ENCODE measurements around the gene RCOR1.

RCOR1 gene

DNA sequence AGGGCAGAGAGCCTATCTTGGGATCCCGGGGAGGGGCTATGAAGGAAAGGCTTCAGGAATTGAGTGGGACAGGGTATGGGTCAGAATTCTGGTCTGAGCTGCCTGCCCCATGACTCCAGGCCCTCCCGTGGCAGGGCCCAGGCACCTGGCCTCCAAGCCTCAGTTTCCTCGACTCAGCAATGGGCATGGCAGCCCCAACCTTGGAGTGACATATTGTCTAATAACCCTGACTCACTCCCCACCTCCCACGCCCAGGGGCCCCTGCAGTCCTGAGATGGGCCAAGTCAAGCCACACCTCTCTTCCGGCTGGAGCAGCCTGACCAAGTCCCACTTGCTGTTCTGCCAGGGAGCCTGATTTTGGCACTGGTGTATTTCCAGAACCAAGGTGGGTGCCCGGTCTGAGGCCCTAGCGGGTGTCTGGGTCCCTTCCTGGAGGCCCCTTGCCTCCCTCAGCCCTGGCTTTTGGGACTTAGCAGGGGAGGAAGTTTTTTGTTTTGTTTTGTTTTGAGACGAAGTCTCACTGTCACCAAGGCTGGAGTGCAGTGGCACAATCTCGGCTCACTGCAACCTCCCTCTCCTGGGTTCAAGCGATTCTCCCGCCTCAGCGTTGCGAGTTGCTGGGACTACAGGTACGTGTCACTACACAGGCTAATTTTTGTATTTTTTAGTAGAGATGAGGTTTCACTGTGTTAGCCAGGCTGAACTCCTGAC, 40.3 kb upstream of the RCOR1 start:
- no peak overlapping the region for H3K27ac ChIP-seq
- TF ChIP-seq, protein P1, sequence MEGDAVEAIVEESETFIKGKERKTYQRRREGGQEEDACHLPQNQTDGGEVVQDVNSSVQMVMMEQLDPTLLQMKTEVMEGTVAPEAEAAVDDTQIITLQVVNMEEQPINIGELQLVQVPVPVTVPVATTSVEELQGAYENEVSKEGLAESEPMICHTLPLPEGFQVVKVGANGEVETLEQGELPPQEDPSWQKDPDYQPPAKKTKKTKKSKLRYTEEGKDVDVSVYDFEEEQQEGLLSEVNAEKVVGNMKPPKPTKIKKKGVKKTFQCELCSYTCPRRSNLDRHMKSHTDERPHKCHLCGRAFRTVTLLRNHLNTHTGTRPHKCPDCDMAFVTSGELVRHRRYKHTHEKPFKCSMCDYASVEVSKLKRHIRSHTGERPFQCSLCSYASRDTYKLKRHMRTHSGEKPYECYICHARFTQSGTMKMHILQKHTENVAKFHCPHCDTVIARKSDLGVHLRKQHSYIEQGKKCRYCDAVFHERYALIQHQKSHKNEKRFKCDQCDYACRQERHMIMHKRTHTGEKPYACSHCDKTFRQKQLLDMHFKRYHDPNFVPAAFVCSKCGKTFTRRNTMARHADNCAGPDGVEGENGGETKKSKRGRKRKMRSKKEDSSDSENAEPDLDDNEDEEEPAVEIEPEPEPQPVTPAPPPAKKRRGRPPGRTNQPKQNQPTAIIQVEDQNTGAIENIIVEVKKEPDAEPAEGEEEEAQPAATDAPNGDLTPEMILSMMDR (conservative IDR thresholded peaks at IDR 0.05) = no peak

DNA sequence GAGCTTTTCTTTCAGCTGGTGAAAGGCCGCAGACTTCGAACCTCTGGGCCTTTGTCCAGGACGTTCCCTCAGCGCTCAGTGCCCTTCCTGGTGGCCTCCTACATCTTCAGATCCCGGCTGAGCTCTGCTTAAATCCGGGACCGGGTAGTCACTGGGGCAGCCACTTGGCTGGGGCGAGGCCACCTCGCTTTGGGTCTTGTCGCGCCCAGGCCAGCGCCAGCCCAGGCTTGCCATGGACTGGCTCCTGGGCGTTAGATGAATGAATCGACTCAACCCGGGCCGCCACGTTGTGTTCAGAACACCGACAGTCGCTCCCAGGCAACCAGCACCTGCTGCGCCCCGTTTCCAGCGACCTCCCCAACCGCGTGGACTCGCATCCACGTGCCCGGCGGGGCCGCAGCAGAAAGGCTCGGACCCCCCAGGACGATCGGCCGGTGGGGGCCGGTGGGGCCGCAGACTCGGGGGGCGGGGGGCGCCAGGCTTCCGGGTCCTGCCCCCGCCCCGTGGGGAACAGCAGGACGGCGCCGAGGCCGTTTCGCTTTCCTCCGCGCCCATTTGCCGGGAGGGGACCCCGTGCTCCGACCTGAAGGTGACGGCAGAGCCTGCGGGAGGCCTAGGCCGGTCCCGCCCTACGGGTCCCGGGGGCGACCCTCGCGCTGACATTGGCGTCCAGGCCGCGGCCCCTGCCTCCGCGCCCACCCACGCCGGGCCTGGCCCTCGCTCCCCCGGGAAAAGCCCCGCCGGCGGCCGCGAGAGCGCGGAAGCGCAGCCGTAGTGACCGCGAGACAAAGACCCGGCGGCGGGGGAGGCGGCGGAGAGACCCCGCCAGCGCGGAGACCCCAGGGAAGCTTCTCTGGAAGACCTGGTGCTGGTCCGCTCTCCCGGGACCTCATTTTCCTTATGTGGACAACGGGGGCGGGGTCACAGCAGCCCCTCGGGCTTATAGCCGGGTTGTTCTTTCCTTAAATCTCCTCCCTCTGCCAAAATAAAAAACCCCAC, 37.3 kb upstream of the RCOR1 start:
- no peak overlapping the region for H3K27ac ChIP-seq
- TF ChIP-seq, protein P1 (conservative IDR thresholded peaks at IDR 0.05) = no peak

DNA sequence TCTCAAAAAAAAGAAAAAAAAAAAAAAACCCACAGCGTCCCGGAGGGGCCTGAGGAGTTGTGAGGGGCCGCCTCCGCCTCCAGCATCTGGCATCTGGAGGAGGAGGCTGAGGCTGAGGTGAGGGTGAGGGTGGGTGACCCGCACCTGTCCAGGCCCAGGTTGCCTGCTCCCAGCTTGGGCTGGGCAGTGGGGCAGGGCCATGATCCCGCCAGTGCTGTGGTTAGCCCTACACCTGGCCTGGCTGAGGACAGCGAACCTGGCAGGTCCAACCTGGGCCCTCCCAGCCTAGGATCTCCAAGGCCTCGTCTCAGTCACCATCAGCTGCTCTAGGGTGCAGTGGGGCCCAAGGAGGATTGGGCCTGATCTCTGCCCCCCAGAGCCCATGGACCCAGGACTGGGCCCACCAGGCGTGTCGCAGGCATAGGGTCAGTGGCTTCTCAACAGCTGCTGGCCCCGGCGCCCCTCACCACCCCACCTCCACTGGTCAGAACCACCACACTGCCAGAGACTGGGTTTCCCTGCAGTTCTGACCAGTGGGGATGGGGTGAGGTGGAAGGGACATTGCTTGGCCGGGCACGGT, 36.3 kb upstream of the RCOR1 start:
- H3K27ac ChIP-seq = no peak overlapping the region
- TF ChIP-seq, protein P1 (conservative IDR thresholded peaks at IDR 0.05) = no peak

DNA sequence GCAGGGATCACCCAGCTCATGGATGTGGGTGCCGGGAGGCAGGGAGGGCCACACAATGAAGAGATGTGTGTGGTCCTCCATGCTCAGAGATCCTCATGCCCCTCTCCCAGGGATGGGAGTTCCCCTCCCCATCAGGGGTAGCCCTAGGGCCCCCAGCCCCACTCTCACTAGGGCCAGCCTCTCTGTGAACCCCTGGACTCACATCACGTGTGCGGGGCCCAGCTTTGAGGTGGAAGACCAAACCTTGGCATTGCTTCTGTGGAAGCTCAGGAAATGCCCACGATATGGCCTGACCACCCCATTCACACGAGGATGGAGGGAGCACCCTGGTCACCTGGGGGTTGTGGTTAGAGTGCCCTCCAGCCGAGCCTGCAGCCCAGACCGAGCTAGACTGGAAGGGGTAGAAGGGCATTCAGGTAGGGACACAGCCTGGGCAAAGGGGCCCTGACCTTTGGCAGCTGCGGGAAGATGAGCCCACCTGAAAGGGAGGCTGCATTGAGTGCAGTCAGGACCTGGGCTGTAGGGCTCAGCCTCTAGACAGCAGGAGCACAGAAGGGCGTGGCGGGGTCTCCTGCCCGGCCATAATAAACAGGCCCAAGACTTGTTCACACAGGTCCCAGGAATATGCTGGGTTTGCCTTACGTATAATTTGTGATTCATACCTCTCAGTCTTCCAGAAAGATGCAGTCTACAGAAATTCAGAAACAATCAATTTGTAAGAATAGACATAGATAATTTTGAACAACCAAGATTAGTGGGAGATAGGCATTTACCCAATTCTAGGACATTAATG, 34.8 kb upstream of the RCOR1 start:
- H3K27ac ChIP-seq = no peak overlapping the region
- TF ChIP-seq, protein P1 (conservative IDR thresholded peaks at IDR 0.05) = no peak

DNA sequence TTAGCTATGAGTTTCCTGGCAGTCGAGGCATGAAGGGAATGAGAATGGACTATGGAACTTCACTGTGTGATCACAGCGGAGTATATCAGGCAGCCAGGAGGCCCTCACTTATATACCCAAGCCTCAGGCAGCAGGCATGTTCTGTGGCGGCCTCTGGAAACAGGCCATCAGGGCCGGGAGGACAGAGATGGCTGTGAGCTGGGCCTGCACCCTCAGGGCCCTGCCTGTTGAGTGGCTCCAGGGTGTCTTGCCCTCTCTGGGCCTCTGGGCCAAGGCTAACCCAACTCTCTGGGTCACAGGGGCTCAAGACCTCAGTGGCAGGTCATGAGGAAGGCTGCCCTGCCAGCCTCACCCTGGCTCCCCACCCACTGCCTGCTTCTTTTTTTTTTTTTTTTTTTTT, 33.9 kb upstream of the RCOR1 start:
- TF ChIP-seq, protein P1 (conservative IDR thresholded peaks at IDR 0.05) = no peak
- no peak overlapping the region for H3K27ac ChIP-seq

DNA sequence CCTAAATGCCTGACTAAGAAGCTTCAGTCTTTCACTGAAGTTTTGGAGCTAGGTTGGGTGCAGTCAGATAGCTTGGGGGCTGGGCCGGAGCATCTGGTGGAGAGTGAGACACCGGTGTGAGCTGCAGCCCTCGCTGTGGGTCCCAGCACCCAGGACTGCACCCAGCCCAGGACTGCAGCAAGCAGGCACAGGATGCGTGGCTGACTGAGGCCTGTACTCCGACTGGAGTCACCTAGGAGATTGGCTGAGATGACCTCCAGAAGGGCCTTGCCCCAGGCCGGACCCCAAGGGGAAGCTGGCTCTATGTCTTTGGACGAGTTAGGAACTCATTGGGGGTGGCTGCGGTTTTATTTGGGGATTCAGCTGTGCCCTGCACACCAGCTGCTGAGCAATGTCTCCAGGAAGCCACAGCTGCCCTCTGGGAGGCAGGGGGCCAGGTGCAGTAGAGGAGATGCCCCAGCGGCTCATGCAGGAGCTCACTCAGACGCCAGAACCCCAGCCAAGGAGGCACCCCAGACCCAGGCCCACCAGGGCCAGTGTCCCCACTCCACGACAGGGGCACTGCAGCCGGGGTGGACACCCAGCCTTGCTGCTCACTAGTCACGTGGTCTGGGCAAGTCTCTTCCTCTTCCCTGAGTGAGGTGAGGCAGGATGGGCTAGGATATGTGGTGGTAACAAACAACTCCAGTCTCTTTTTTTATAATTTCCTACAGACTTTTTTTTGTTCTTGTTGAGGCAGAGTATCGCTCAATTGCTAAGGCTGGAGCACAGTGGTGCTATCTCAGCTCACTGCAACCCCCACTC, 31.8 kb upstream of the RCOR1 start:
- TF ChIP-seq, protein P1 (conservative IDR thresholded peaks at IDR 0.05) = no peak
- H3K27ac ChIP-seq = no peak overlapping the region

All from VCaP (cell line).